Measurements from ENCODE around the gene RGS6. TPM values are rescaled to one million over a fixed set of nuclear protein-coding genes. Genes with fewer than 3 reads are reported as not detected.

RGS6 gene
- total and polyA plus RNA-seq, 2 of the 4 experiments (the other 2 are of a cell fraction), result not detected

GRCh38 chr14:72563676-72564075 is 631.4 kb downstream of the RGS6 start:
- DNase-seq (no peak), ATAC-seq (ENCODE audit: low read depth) (no peak)
- Histone ChIP-seq H2AK5ac (ENCODE audit: low read depth, low read length) (no peak overlapping the region), H3K27me3 (ENCODE audit: control insufficient read depth, insufficient read depth, low read length) (no peaks in the 10 kb centered on the region), H3K9ac (ENCODE audit: low read depth, low read length) (no peak overlapping the region), H3K4me1 (ENCODE audit: control insufficient read depth, insufficient read depth, low read length) (no peaks in the 10 kb centered on the region; the same call in 1 of the 2 replicates), H3K9me1 (ENCODE audit: insufficient read depth, low read length) (no peaks in the 10 kb centered on the region), H3K23ac (ENCODE audit: low read depth, low read length) (no peak overlapping the region), H3K14ac (replicated peaks; ENCODE audit: low read depth, low read length) (no peak overlapping the region), H3K36me3 (ENCODE audit: control insufficient read depth, insufficient read depth, low read length) (no peaks in the 10 kb centered on the region), H4K20me1 (ENCODE audit: insufficient read depth, low read length) (no peaks in the 10 kb centered on the region), H4K8ac (ENCODE audit: low read depth in 2 of 2, low read length in 2 of 2) (no peak overlapping the region), H2AFZ (replicated peaks; ENCODE audit: low read length, poor library complexity) (peak overlapping the region; percentile 4), H2AK9ac (replicated peaks; ENCODE audit: low read depth, low read length, poor library complexity) (no peak overlapping the region), H3K18ac (ENCODE audit: low read depth, low read length) (no peak overlapping the region), H3K4ac (ENCODE audit: low read depth, low read length) (no peak overlapping the region), H3K4me2 (ENCODE audit: low read depth, low read length) (no peak overlapping the region), H3K4me3 (ENCODE audit: insufficient read depth, low read depth, low read length) (no peak overlapping the region), H2BK15ac (ENCODE audit: low read depth, low read length) (no peak overlapping the region), H3K56ac (ENCODE audit: extremely low read depth, insufficient read depth, low read length) (no peak overlapping the region), H2BK120ac (ENCODE audit: low read depth, low read length) (no peak overlapping the region), H2BK5ac (ENCODE audit: low read depth, low read length, poor library complexity, severe bottlenecking) (no peak overlapping the region), H4K91ac (ENCODE audit: insufficient read depth, low read depth, low read length) (no peak overlapping the region), H3K9me3 (ENCODE audit: control insufficient read depth, insufficient read depth, low read length) (no peaks in the 10 kb centered on the region), H4K5ac (ENCODE audit: low read depth, low read length) (no peak overlapping the region), H3K79me1 (ENCODE audit: low read depth in 1 of 2, low read length in 2 of 2) (no peaks in the 10 kb centered on the region), H3K27ac (ENCODE audit: insufficient read depth, low read length) (no peak overlapping the region), H2BK20ac (ENCODE audit: low read depth, low read length) (no peak overlapping the region)
- WGBS, 2 experiments (ENCODE audit: extremely low coverage in 2 of 2, insufficient read length in 1 of 2), result 60% methylated on average over 1 of the region's 7 CpGs; no CpG with 5 or more reads in 1 of the 2 experiments
- BruUV-seq (replicated peaks), result no TSS peak
- POLR2A ChIA-PET (ENCODE audit: unreplicated experiment), result no interaction called here
- in situ Hi-C loops (cut with MboI; ENCODE audit: low sequenced_read_pairs) (no loop called here), dilution Hi-C loops (cut with HindIII; ENCODE audit: low sequenced_read_pairs, unreplicated experiment) (no loop called here), intact Hi-C loops (cut with micrococcal nuclease) (no loop called here)
- TF ChIP-seq MAFK (IDR thresholded peaks at IDR 0.05; ENCODE audit: low read depth, low read length) (no peak), MXI1 (IDR thresholded peaks at IDR 0.05; ENCODE audit: borderline replicate concordance, low read depth, low read length) (no peak), CHD1 (IDR thresholded peaks at IDR 0.05; ENCODE audit: low read depth, low read length) (no peak), POLR2A (IDR thresholded peaks at IDR 0.05; ENCODE audit: low read depth, low read length) (no peak), RAD21 (IDR thresholded peaks at IDR 0.05; ENCODE audit: low read length) (no peak), CTCF (conservative IDR thresholded peaks at IDR 0.05; ENCODE audit: low read depth, low read length) (no peak), RCOR1 (IDR thresholded peaks at IDR 0.05; ENCODE audit: insufficient replicate concordance, low read length) (no peak), SMC3 (IDR thresholded peaks at IDR 0.05; ENCODE audit: low read depth, low read length) (no peak), FOS (IDR thresholded peaks at IDR 0.05; ENCODE audit: low read depth, low read length) (no peak), NFE2L2 (IDR thresholded peaks at IDR 0.05; ENCODE audit: low read depth, low read length) (no peak), BHLHE40 (IDR thresholded peaks at IDR 0.05; ENCODE audit: low read depth, low read length) (no peak), ELK1 (IDR thresholded peaks at IDR 0.05; ENCODE audit: borderline replicate concordance, low read depth, low read length) (no peak), RFX5 (IDR thresholded peaks at IDR 0.05; ENCODE audit: low read depth, low read length) (no peak), MAZ (IDR thresholded peaks at IDR 0.05; ENCODE audit: borderline replicate concordance, low read depth, low read length) (no peak), USF2 (IDR thresholded peaks at IDR 0.05; ENCODE audit: low read depth, low read length) (no peak)
- CTCF ChIA-PET, result no interaction called here
